Tibial nerve (tissue), 4 donors: Measurements from ENCODE around the gene KEAP1. TPM values are rescaled to one million over a fixed set of nuclear protein-coding genes. Genes with fewer than 3 reads are reported as not detected.

ENCODE experiments used
- DNase-seq, 2 donors: peaks; one replicate each; pipeline ENCODE4 v3.0.0-alpha.2; 2019; ENCODE audit warnings: low spot score in 2 of 2
- H3K27ac ChIP-seq, 4 donors: fragments of 200-600 bp; sonication (generic) in 3 of 4; one replicate each; pipeline ENCODE4 v1.5.1; 2017 to 2019; ENCODE audit warnings: mild to moderate bottlenecking in 1 of 4
- H3K27me3 ChIP-seq, 2 donors: fragments of 200-600 bp; sonication (generic) in 1 of 2; one replicate each; pipeline versions ENCODE4 v1.5.1 to v1.6.0; 2017 to 2019
- H3K36me3 ChIP-seq, 3 donors: fragments of 200-600 bp; sonication (generic); one replicate each; pipeline ENCODE4 v1.5.1; 2018 to 2019
- H3K4me1 ChIP-seq, 4 donors: fragments of 200-600 bp; sonication (generic) in 3 of 4; one replicate each; pipeline ENCODE4 v1.5.1; 2017 to 2019
- H3K4me3 ChIP-seq, 4 donors: fragments of 200-600 bp; sonication (generic) in 3 of 4; one replicate each; pipeline ENCODE4 v1.5.1; 2017 to 2019; ENCODE audit warnings: mild to moderate bottlenecking in 1 of 4, moderate library complexity in 1 of 4
- H3K9me3 ChIP-seq, 4 donors: fragments of 200-600 bp; sonication (generic) in 3 of 4; one replicate each; pipeline ENCODE4 v1.5.1; 2017 to 2019
- EP300 ChIP-seq, 2 donors: sonication (generic); formaldehyde crosslinking; IDR thresholded peaks; one replicate each; pipeline ENCODE4 v1.6.1; 2017; ENCODE audit warnings: antibody characterized with exemption in 2 of 2, mild to moderate bottlenecking in 1 of 2
- POLR2A ChIP-seq, 2 donors: fragments of 450-650 bp; IDR thresholded peaks; one replicate each; pipeline ENCODE4 v1.6.1; 2017; ENCODE audit warnings: antibody characterized with exemption in 2 of 2, mild to moderate bottlenecking in 2 of 2, moderate library complexity in 2 of 2
- WGBS, 2 donors: methylation state at CpG; one replicate each; pipeline ENCODE4 v1.1.5; 2018; 5-methylcytosine and 5-hydroxymethylcytosine counted together
- total RNA-seq, 4 donors: library from RNA; depleted of rRNA; stranded (reverse); fragments of >200 nt; gene quantifications; one replicate each; pipeline ENCODE4 v1.1.0, GENCODE V29; 2016
- TF ChIP-seq, protein P1 (sequence below), 5 experiments: fragments of 200-600 bp in 3 of 5; fragments of 450-650 bp in 2 of 5; sonication (generic) in 3 of 5; IDR thresholded peaks; one replicate each; pipeline ENCODE4 v1.5.1; 2016 to 2019; ENCODE audit warnings: antibody characterized with exemption in 5 of 5, mild to moderate bottlenecking in 3 of 5, moderate library complexity in 2 of 5

KEAP1 gene
- total RNA-seq, 4 donors from 2014 or later = 45.4 to 52.4 (median 50.7) TPM

GRCh38 chr19:10514211-10515145 lies 11.3 kb upstream of the KEAP1 start:
- no peaks in the 10 kb centered on the region for H3K36me3 ChIP-seq
- TF ChIP-seq, protein P1, sequence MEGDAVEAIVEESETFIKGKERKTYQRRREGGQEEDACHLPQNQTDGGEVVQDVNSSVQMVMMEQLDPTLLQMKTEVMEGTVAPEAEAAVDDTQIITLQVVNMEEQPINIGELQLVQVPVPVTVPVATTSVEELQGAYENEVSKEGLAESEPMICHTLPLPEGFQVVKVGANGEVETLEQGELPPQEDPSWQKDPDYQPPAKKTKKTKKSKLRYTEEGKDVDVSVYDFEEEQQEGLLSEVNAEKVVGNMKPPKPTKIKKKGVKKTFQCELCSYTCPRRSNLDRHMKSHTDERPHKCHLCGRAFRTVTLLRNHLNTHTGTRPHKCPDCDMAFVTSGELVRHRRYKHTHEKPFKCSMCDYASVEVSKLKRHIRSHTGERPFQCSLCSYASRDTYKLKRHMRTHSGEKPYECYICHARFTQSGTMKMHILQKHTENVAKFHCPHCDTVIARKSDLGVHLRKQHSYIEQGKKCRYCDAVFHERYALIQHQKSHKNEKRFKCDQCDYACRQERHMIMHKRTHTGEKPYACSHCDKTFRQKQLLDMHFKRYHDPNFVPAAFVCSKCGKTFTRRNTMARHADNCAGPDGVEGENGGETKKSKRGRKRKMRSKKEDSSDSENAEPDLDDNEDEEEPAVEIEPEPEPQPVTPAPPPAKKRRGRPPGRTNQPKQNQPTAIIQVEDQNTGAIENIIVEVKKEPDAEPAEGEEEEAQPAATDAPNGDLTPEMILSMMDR (IDR thresholded peaks at IDR 0.05) = no peak
- TF ChIP-seq POLR2A (IDR thresholded peaks at IDR 0.05) (no peak), EP300 (IDR thresholded peaks at IDR 0.05) (no peak)
- no peak for DNase-seq
- 19 to 35% methylated on average over 43 to 88 of the region's 107 CpGs for WGBS, 2 donors
- H3K27ac ChIP-seq = no peak overlapping the region
- no peaks in the 10 kb centered on the region for H3K9me3 ChIP-seq
- H3K4me3 ChIP-seq = no peak overlapping the region
- peaks cover 0 to 99% of the 10 kb centered on the region in 2 donors for H3K27me3 ChIP-seq
- peaks cover 0 to 38% (median 15%) of the 10 kb centered on the region in 4 donors for H3K4me1 ChIP-seq

- TF ChIP-seq, protein P1 (IDR thresholded peaks at IDR 0.05) = no peak
- TF ChIP-seq POLR2A (IDR thresholded peaks at IDR 0.05) (no peak), EP300 (IDR thresholded peaks at IDR 0.05) (no peak)
- no peak overlapping the region for H3K4me3 ChIP-seq
Measured at GRCh38 chr19:10513223-10513622, 10.1 kb upstream of the KEAP1 start.

DNA sequence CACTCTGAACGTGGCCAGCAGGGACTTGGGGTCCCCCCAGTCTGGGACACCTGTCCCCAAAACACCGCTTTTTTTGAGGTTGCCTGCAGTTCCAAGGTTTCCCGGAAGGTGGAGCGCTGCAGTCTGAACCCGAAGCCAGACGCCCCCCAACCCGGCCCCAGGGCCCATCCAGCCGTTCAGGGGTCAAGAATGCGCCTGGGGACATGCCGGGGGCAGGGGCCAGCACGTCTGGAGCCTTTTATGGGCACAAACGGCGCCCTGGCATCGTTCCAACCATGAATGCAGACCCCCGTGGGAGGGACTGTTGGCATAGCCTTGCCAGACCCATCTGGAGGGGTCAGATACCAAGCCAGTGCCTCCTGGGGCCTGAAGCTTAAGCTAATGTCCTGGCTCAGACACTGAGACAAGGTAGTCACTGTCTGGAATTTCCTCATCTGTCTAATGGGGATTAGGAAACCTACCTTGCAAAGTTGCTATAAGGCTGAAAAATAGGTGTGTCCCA lies 7.2 kb upstream of the KEAP1 start:
- 7 to 8% methylated on average over 7 to 13 of the region's 15 CpGs for WGBS, 2 donors
- Histone ChIP-seq H3K36me3 (no peaks in the 10 kb centered on the region), H3K4me1 (peaks cover 0 to 17% (median 2%) of the 10 kb centered on the region in 4 donors), H3K4me3 (no peak overlapping the region), H3K27me3 (peaks cover 0 to 69% of the 10 kb centered on the region in 2 donors), H3K9me3 (no peaks in the 10 kb centered on the region), H3K27ac (no peak overlapping the region)
- TF ChIP-seq, protein P1 (IDR thresholded peaks at IDR 0.05) = peak; percentile 55 to 69 (median 58)
- TF ChIP-seq EP300 (IDR thresholded peaks at IDR 0.05) = no peak
- TF ChIP-seq POLR2A (IDR thresholded peaks at IDR 0.05) = no peak
- no peak for DNase-seq

More at GRCh38 chr19:10513223-10513622, 10.1 kb upstream of the KEAP1 start:
- Histone ChIP-seq H3K4me1 (peaks cover 0 to 28% (median 12%) of the 10 kb centered on the region in 4 donors), H3K9me3 (no peaks in the 10 kb centered on the region), H3K27ac (no peak overlapping the region), H3K36me3 (no peaks in the 10 kb centered on the region), H3K27me3 (peaks cover 0 to 98% of the 10 kb centered on the region in 2 donors)
- DNase-seq = no peak
- 80 to 82% methylated on average over 7 of the region's 7 CpGs for WGBS, 2 donors

GRCh38 chr19:10508707-10509106 lies 5.6 kb upstream of the KEAP1 start:
- Histone ChIP-seq H3K9me3 (no peaks in the 10 kb centered on the region), H3K4me3 (no peak overlapping the region), H3K27ac (no peak overlapping the region), H3K27me3 (peaks cover 0 to 53% of the 10 kb centered on the region in 2 donors), H3K36me3 (no peaks in the 10 kb centered on the region), H3K4me1 (peaks cover 0 to 9% (median 2%) of the 10 kb centered on the region in 4 donors)
- WGBS, 2 donors = 86% methylated on average over 3 of the region's 3 CpGs
- TF ChIP-seq EP300 (IDR thresholded peaks at IDR 0.05) = no peak
- TF ChIP-seq, protein P1 (IDR thresholded peaks at IDR 0.05) = no peak
- no peak for TF ChIP-seq POLR2A (IDR thresholded peaks at IDR 0.05)
- DNase-seq = no peak

DNA sequence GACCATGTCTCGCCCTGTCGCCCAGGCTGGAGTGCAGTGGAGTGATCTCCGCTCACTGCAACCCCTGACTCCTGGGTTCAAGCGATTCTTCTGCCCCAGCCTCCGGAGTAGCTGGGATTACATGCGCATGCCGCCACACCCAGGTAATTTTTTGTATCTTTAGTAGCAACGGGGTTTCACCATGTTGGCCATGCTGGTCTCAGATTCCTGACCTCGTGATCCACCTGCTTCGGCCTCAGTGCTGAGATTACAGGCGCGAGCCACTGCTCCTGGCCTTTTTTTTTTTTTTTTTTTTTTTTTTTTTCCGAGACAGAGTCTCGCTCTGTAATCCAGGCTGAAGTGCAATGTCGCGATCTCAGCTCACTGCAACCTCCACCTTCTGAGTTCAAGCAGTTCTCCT lies 4.9 kb upstream of the KEAP1 start:
- 89 to 91% methylated on average over 16 of the region's 16 CpGs for WGBS, 2 donors
- H3K36me3 ChIP-seq = no peaks in the 10 kb centered on the region
- H3K4me3 ChIP-seq = no peak overlapping the region
- TF ChIP-seq POLR2A (IDR thresholded peaks at IDR 0.05) = no peak
- TF ChIP-seq, protein P1 (IDR thresholded peaks at IDR 0.05) = no peak
- TF ChIP-seq EP300 (IDR thresholded peaks at IDR 0.05) = no peak
- no peak for DNase-seq
- no peak overlapping the region for H3K27ac ChIP-seq
- no peaks in the 10 kb centered on the region for H3K9me3 ChIP-seq
- H3K4me1 ChIP-seq = peaks cover 0 to 15% (median 4%) of the 10 kb centered on the region in 4 donors
- H3K27me3 ChIP-seq = peaks cover 0 to 46% of the 10 kb centered on the region in 2 donors
